HG03045 (cell line): ENCODE measurements around the gene MSANTD3.
A peak's percentile ranks its signal among the peaks of the same experiment; 100 is the strongest.
"Not testable (repeated sequence)": the region's sequence is repeated elsewhere in the genome, so short reads cannot be mapped to it uniquely, and the experiment has no call there.

ENCODE experiments used
- ATAC-seq: cut with Tn5 transposase; IDR thresholded peaks from one replicate; pipeline ENCODE4 v1.9.1; 2021; ENCODE audit warnings: mild to moderate bottlenecking, moderate library complexity; ENCODE audit not compliant: unreplicated experiment

The MSANTD3 gene

GRCh38 chr9:100426530-100427365 lies at the start of gene MSANTD3:
TSS of gene MSANTD3 (plus strand) at chr9:100427143. CDS start at chr9:100441939, 14,796 bp downstream.
- ATAC-seq = peak; percentile 83

- no peak for ATAC-seq
These were observed 47.1 kb upstream of the MSANTD3 start for GRCh38 chr9:100379862-100380261.

GRCh38 chr9:100392989-100393388 lies 34.0 kb upstream of the MSANTD3 start:
- ATAC-seq = not testable (repeated sequence)

- no peak for ATAC-seq
These were observed 32.8 kb upstream of the MSANTD3 start for GRCh38 chr9:100394032-100394695.

- no peak for ATAC-seq
These were observed 32.1 kb upstream of the MSANTD3 start for GRCh38 chr9:100394816-100395215.

GRCh38 chr9:100396769-100397168 lies 30.2 kb upstream of the MSANTD3 start:
- ATAC-seq = no peak

GRCh38 chr9:100397529-100398266 lies 29.2 kb upstream of the MSANTD3 start:
- ATAC-seq = no peak

- ATAC-seq = no peak
These were observed 25.9 kb upstream of the MSANTD3 start for GRCh38 chr9:100401042-100401441.

GRCh38 chr9:100406962-100407361 lies 20.0 kb upstream of the MSANTD3 start:
- ATAC-seq = no peak

- ATAC-seq = no peak
These were observed 18.3 kb upstream of the MSANTD3 start for GRCh38 chr9:100408546-100409175.

- ATAC-seq = no peak
These were observed 17.8 kb upstream of the MSANTD3 start for GRCh38 chr9:100409176-100409556.

GRCh38 chr9:100411472-100412283 lies 15.3 kb upstream of the MSANTD3 start:
- ATAC-seq = peak; percentile 100

GRCh38 chr9:100413839-100414420 lies 13.0 kb upstream of the MSANTD3 start:
- no peak for ATAC-seq

GRCh38 chr9:100417815-100418214 lies 9.1 kb upstream of the MSANTD3 start:
- ATAC-seq = no peak

GRCh38 chr9:100419166-100419565 lies 7.8 kb upstream of the MSANTD3 start:
- ATAC-seq = no peak

GRCh38 chr9:100421116-100421515 lies 5.8 kb upstream of the MSANTD3 start:
- ATAC-seq = not testable (repeated sequence)

- ATAC-seq = no peak
These were observed 1.2 kb upstream of the MSANTD3 start for GRCh38 chr9:100425758-100426157.

GRCh38 chr9:100426189-100426529 lies 784 bp upstream of the MSANTD3 start:
- no peak for ATAC-seq

GRCh38 chr9:100427366-100428263 lies 672 bp downstream of the MSANTD3 start:
- ATAC-seq = peak; percentile 57
